NOMO-1 (cell line): Measurements from ENCODE around the gene LRRC70.
"Not testable (repeated sequence)": the region's sequence is repeated elsewhere in the genome, so short reads cannot be mapped to it uniquely, and the experiment has no call there.

Source experiments
- DNase-seq, 2 experiments: peaks; one replicate each; lab custom pipeline; 2025; ENCODE audit not compliant: unreplicated experiment in 2 of 2; lab: John Stamatoyannopoulos, UW

Gene LRRC70, protein sequence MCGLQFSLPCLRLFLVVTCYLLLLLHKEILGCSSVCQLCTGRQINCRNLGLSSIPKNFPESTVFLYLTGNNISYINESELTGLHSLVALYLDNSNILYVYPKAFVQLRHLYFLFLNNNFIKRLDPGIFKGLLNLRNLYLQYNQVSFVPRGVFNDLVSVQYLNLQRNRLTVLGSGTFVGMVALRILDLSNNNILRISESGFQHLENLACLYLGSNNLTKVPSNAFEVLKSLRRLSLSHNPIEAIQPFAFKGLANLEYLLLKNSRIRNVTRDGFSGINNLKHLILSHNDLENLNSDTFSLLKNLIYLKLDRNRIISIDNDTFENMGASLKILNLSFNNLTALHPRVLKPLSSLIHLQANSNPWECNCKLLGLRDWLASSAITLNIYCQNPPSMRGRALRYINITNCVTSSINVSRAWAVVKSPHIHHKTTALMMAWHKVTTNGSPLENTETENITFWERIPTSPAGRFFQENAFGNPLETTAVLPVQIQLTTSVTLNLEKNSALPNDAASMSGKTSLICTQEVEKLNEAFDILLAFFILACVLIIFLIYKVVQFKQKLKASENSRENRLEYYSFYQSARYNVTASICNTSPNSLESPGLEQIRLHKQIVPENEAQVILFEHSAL

DNA sequence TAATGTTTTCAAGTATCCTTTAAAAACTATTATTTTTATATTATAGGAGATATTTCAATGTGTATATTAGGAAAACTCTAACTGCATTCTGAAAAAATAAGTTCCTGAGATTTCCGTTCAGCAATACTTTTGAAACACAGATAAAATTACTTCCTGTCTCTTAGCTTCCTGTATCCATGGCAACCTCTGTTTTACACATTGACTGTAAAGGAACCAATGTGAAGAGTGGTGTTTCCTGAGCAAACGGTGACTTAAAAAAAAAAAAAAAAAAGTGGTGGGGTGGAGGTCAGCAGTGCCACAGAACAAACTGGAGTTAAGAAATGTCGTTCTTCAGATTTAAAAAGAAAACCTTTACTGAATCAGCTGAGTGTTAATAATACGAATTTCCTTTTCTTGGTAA lies at the start of gene LRRC70:
TSS of gene LRRC70 (plus strand) at position 280 of the 400 bp plus-strand sequence. CDS start 620 bp downstream, outside the sequence.
- DNase-seq, result peak; percentile 55 to 97

DNA sequence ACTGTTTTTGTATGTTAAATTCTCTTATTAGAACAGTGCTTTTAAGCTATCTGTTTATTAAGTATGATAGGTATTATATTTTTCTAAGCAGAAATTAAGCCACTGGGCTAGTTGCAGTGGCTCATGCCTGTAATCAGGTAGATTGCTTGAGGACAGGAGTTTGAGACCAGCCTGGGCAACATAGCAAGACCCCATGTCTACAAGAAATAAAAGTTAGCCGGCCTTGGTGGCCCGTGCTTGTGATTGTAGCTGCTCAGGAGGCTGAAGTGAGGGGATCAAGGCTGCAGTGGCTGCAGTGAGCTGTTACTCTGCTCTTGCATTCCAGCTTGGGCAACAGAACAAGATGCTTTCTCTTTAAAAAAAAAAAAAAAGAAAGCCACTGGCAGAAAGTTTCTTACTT lies 45.0 kb upstream of the LRRC70 start:
- DNase-seq, result no peak

DNA sequence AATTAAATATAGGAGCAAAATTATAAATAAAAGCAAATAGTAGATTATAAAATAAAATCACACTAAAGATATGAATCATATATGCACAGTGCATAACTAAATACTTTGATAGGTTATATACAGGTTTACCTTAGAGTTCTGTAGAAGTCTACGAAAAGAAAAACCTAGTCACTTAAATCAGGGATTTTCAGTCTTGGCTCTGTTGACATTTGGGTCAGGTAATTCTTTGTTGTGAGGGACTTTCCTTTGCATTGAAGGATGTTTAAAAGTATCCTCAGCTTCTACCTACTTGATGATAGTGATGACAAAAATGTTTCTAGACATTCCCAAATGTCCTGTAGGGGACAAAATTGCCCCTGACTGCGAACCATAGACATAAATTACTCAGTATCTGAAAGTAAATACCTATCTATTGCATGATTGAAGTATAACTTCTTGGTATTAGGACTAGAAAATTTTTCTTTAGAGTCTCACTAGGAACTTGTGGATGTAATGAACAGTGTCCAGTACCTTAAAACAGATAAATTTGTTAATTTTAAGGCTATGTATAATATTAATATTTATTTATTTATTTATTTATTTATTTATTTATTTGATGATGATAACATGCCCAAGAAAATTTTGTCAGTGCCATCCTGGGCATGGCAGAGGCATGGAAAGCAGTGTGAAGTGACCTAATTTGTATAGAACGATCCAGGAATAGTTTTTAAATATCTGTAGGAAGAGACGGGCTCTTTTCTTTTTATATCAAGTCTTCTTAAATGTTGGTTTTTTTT lies 44.0 kb upstream of the LRRC70 start:
- DNase-seq, result no peak

DNA sequence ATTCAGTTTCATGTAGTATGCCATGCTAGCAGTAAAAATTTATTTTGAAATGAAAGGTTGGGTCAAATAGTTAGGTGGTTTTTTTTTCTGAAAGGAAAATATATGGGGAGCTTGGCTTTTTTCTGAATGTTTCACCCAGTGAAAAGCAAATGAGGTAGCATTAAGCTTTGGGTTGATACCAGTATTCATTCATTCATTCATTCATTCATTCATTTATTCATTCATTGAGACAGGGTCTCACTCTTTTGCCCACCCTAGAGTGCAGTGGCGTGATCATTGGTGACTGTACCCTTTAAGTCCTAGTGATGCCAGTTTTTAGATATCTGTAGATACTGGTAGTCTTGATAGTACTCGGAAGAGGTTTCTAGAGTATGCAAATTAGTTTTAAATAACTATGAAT lies 42.4 kb upstream of the LRRC70 start:
- no peak for DNase-seq

DNA sequence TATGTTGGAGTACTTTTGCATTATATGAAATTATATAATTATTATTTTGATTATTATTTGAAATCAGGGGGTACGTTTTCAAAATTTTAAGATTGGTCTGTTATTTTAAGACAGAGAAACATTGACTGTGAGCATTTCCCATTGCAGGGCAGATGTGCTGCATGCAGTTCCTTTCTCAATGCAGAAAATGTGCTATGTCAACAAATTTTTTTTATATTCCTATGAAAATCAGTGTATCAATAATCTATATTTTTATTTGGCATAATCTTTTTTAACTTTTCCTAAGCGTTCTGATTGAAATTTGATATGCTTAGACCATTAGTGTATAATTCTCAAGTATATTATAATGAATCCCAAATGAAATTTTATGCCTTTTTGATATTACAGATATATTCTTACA lies 41.8 kb upstream of the LRRC70 start:
- DNase-seq, result no peak

DNA sequence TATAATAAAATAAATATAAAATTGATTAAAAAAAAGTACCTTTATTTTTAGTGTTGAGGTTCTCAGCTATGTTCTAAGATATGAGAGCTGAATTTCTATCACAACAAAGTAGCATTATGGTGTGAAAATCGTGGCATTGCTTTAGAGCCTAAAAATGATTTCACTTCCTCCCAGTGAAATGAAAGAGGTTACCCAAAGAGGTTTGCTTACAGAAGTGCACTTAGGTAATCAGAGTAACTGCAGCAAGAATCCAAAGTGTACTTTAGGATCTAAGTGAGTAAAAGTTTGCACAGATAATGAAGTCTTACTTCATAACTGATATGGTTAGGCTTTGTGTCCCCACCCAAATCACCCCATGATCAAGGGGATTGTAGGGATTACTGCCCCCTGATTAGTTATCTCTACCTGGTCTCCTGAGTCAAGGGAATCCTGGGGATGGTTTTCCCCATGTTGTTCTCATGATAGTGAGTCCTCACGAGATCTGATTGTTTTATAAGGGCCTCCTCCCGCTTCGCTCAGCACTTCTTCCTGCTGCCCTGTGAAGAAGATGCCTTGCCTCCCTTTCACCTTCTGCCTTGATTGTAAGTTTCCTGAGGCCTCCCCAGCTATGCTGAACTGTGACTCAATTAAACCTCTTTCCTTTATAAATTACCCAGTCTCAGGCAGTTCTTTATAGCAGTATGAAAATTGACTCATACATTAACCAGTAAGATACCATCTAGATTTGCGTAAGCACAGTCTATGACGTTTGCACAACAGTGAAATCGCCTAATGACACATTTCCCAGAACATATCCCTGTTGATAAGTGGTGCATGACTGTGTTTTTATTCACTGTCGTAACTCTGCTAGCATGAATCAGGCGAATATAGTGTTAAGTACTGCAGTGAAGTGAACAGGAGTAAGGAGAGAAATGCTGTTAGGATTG lies 40.3 kb upstream of the LRRC70 start:
- DNase-seq, result peak; percentile 9 to 68

DNA sequence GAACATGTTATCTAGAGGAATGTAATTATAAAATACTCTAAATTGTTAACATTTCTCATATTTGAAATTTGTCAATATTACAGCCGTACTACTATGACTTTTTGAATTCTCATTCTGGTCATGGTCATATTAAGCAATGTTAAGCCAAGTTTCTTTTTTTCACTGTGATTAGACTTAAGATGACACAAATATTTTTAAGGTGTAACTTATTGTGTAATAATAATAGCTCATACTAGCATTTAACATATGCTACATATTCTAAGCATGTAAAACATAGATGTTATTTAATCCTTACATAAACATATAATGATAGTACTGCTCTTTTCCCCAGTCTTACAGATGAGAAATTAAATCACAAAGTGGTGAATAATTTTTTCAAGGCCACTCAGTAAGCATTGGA lies 35.9 kb upstream of the LRRC70 start:
- no peak for DNase-seq

DNA sequence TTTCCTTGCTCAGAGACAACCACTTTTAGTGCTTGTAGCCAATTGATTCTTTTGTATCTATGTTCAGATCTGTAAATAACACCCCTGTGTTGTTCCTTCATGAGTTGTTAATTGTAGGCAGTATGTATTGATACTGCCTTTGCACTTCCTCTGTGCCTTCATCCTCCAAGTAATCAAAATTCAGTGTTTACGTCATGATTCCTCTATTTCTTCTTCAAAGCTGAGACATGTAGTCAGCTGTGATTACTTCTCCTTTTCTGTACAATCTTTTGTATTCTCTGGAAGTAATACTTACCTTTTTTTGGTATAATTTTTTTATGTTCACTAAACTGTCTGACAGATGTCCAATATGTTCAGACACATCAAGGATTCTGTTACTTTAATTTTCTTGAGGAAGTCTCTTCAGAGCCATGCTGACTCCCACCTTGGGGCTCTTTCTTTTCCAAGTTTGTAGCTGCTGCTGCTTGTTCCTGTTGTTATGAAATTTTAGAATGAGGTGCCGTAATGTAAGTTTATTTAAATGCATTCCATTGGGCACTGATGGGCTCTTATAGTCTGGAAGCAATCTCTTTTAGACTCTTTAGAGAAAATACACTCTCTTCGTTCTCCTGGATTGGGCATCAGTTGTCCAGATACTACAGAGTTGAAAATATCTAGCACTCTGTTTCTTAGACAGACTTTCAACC lies 30.5 kb upstream of the LRRC70 start:
- peak; percentile 0 to 80 for DNase-seq

DNA sequence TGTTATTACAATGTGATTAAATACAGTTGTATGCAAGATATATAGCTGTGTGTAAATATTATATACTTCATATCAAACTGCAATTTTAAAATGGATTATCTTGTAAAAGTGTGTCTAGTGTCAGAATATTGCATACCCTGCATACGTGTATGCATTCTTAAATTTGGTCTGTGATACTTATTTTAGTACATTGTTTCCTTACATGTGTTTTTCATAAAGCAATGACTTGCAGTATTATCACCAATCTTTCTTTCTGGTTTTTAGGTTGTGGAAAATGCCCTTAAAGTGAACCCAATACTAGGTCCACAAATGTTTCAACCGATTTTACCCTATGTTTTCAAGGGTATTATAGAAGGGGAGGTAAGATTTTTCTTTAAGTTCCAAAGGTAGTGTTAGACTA lies 28.5 kb upstream of the LRRC70 start:
- DNase-seq, result no peak

DNA sequence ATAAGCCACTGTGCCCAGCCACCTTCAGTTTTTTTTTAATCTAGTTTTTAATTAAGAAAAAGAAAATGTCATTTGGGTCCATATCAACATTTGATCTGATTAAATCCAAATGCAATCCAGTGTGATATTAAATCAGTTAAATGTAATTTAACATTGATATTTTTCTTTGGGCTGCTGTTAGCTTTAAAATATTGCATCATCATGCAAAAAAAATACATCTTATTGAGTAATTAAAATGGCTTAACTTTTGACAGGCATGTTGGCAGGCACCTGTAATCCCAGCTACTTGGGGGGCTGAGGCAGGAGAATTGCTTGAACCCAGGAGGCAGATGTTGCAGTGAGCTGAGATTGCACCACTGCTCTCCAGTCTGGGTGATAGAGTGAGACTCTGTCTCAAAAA lies 22.7 kb upstream of the LRRC70 start:
- DNase-seq, result no peak

DNA sequence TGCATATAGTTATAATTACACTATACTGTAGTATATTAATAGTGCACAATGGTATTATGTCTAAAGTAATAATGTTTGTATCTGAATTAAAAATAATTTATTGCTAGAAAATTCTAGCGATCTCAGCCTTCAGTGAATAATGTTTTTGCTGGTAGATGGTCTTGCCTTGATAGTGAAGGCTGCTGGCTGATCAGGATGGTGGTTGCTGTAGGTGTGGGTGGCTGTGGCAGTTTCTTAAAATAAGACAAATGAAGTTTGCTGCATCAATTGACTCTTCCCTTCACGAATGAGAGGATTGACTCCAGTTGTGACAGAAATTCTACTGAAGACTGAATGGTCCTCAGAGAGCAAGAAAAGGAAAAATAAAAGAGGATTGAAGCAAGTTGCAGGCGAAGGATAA lies 19.7 kb upstream of the LRRC70 start:
- DNase-seq, result no peak

DNA sequence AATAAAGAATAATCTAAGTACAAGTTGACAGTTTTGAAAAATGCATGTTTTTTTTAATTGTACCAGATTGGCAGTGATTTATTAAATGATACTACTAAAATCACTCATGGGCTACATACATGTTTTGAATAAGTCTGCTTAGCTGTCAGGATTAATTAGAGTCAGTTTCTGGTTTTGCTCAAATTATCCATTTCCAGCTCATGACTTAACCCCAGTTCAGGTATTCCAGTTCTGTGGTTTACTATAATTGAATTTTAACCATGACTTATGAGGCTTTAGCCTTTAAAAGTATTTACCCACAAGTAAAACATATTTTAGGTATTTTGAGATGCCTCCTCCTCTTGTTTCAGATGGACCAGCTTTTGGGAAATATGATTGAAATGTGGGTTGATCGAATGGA lies 17.8 kb upstream of the LRRC70 start:
- DNase-seq, result no peak

DNA sequence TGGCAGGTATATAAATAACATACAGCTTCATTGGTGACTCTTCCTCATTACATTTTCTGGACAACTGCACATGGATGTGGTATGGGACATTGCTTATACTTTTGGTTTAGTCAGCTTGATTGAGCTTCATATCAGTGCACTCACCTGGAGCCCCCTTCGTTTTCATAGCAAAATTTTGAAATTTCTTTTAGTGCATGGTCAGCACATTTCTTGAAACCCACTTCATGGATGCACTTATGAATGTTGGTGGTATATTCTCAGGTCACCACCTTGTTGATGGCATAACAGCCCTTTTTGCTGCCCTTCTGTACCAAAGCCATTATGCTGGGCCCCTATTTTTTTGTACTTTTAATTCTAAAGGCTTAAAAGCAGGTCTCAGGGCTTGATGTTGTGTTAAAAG lies 16.7 kb upstream of the LRRC70 start:
- no peak for DNase-seq

DNA sequence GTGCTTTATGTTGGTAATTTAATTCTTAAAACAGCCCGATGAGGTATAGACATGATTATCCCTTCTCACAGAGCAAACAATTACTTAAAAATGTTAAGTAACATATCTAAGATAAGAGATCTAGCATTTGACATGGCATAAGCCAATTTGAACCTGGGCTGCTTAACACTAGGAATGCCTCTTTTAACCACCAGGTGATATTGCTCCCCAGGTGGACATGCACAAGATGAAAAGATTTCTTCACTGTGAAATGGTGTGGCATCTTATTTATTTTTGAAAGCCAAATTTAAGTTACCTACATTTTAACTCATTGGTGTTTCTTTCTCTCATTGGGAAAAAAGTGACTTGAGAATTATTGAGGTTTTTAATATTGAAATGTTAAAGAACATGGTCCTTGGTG lies 15.8 kb upstream of the LRRC70 start:
- DNase-seq, result no peak

DNA sequence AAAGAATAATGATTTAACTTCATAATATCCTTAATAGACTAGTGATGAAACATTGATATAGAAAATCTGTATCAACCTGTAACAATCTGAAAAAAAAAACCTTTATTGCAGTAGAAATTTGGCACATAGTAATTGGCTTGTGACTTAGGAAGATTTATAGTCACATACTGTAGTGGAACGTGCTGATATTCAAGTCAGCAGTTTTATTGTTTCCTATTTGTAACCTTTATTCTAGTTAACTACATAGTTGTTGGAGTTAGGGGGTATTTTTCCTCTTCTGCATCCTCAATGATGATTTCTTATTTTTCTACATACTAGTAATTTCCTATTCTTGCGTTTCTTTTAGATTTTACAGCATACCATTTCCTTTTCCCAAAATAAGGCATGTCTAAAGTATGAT lies 14.5 kb upstream of the LRRC70 start:
- no peak for DNase-seq

DNA sequence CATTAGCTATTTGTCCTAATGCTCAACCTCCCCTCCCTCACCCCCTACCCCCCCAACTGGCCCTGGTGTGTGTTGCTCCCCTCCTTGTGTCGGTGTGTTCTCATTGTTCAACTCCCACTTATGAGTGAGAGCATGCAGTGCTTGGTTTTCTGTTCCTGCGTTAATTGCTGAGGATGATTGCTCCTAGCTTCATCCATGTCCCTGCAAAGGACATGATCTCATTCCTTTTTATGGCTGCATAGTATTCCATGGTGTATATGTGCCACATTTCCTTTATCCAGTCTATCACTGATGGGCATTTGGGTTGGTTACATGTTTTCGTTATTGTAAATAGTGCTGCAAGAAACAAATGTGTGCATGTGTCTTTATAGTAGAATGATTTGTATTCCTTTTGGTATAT lies 12.9 kb upstream of the LRRC70 start:
- not testable (repeated sequence) for DNase-seq

DNA sequence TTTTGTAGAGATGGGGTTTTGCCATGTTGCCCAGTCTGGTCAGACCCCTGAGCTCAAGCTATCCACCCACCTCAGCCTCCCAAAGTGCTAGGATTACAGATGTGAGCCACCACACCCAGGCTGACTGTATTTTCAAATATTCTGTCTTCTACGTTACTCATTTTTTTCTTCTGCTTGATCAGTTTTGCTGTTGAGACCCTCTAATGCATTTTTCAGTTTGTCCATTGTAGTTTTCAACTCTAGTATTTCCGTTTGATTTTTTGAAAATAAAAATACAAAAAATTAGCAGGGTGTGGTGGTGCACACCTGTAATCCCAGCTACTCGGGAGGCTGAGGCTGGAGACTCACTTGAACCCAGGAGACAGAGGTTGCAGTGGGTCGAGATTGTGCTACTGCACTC lies 10.5 kb upstream of the LRRC70 start:
- no peak for DNase-seq

DNA sequence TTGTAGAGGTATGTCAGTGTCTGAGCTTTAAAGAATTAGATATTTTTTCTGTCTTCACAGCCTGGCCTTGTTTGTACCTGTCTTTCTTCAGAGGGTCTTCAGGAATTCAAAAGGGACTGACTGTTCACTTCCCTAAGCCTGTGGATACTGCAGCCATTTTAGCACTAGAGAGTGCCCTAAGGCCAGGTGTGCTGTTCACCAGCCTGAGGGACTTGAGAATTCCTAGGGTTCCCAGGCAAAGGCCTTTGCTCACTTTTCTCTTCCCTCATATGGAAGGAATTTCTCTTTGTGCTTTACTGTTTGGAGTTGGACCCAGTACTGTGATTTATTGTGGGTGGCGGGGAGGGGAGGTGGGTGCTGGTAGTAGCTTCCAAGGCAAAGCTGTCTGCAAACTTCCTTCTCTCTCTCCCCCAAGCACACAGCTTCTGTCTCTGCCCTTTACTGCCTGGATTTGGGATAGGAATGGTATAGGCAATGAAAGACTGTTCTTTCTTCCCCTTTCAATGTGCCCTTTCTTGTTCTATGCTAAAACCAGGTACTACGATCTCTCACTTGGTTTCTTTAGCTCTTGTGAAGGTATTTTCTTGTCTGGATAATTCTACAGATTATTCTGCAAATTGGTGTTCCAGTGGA lies 9.7 kb upstream of the LRRC70 start:
- no peak for DNase-seq

DNA sequence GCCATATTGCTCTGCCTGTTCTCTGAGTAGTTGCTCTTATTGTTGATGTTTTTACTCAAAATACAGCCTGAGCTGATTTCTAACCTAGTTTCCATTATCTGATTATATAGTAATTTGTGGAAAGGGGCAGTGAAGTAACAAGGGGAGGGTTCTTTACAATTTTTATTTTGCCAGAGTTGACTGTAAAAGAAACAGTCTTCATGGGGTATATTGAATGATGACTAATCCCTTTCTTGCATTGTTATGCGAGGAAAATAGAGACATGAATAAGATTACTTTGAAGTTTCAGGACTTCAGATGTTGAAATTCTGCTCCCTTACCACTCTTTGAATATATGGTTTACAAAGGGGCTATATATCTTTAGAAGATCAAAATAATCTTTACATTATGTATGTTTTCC lies 9.1 kb upstream of the LRRC70 start:
- no peak for DNase-seq
